WTC11 (cell line): ENCODE results near the gene POP5. TPM values are rescaled to one million over a fixed set of nuclear protein-coding genes. Genes with fewer than 3 reads are reported as not detected.

Experiments used
- ATAC-seq: fragments of 200-7000 bp; cut with Tn5 transposase; 2 replicates; pipeline ENCODE4 v1.10.0; 2021; ENCODE audit warnings: mild to moderate bottlenecking, moderate library complexity
- CTCF ChIA-PET: fragments of 300-600 bp; sonication (Branson Sonifier 250); formaldehyde crosslinking; loops from one replicate; lab custom pipeline; 2021; ENCODE audit warnings: antibody characterized with exemption; lab: Charles Lee
- POLR2A ChIA-PET: fragments of 350-600 bp; sonication (Branson Sonifier 250); formaldehyde crosslinking; loops from one replicate; lab custom pipeline; 2021; ENCODE audit warnings: antibody characterized with exemption; lab: Charles Lee
- DNase-seq: peaks from one replicate; pipeline ENCODE4 v3.0.0; 2021; ENCODE audit warnings: low spot score
- H3K27ac Mint-ChIP-seq: 2 replicates; pipeline ENCODE4 v1.8.0; 2021; ENCODE audit warnings: mixed read lengths
- H3K27me3 Mint-ChIP-seq: 2 replicates; pipeline ENCODE4 v1.8.0; 2021; ENCODE audit warnings: low read depth, mild to moderate bottlenecking, moderate library complexity, mixed read lengths
- H3K36me3 Mint-ChIP-seq: 2 replicates; pipeline ENCODE4 v1.8.0; 2021; ENCODE audit warnings: mixed read lengths
- H3K4me1 Mint-ChIP-seq: 2 replicates; pipeline ENCODE4 v1.8.0; 2022; ENCODE audit warnings: mixed read lengths
- H3K4me3 Mint-ChIP-seq: 2 replicates; pipeline ENCODE4 v1.8.0; 2021; ENCODE audit warnings: mild to moderate bottlenecking, moderate library complexity, mixed read lengths
- H3K9me3 Mint-ChIP-seq: 2 replicates; pipeline ENCODE4 v1.8.0; 2021; ENCODE audit warnings: mixed read lengths
- E2F5 ChIP-seq: sonication (generic); formaldehyde crosslinking; IDR thresholded peaks from 2 replicates; pipeline ENCODE4 v1.8.1; 2022; ENCODE audit warnings: mild to moderate bottlenecking, moderate library complexity, missing genetic modification reagents
- ERG ChIP-seq: fragments of 250-450 bp; sonication (Bioruptor Pico); IDR thresholded peaks from 2 replicates; pipeline ENCODE4 v1.8.0; 2021; ENCODE audit warnings: mild to moderate bottlenecking
- FOXP1 ChIP-seq: sonication (generic); formaldehyde crosslinking; IDR thresholded peaks from 2 replicates; pipeline ENCODE4 v1.8.0; 2022; ENCODE audit warnings: missing genetic modification reagents, mild to moderate bottlenecking, moderate library complexity, borderline replicate concordance
- HMGXB4 ChIP-seq: sonication (generic); formaldehyde crosslinking; IDR thresholded peaks from 2 replicates; pipeline ENCODE4 v1.8.1; 2023; ENCODE audit warnings: mild to moderate bottlenecking, moderate library complexity, missing genetic modification reagents
- KAT7 ChIP-seq: sonication (generic); formaldehyde crosslinking; IDR thresholded peaks from 2 replicates; pipeline ENCODE4 v1.8.1; 2023; ENCODE audit warnings: missing genetic modification reagents, mild to moderate bottlenecking, borderline replicate concordance
- NR3C1 ChIP-seq: sonication (generic); formaldehyde crosslinking; conservative IDR thresholded peaks from 2 replicates; pipeline ENCODE4 v1.8.1; 2023; ENCODE audit warnings: low read depth, mild to moderate bottlenecking, missing genetic modification reagents
- OVOL2 ChIP-seq: fragments of 250-450 bp; sonication (Bioruptor Pico); IDR thresholded peaks from 2 replicates; pipeline ENCODE4 v1.9.0; 2021; ENCODE audit warnings: mild to moderate bottlenecking, borderline replicate concordance
- RELA ChIP-seq: sonication (generic); formaldehyde crosslinking; IDR thresholded peaks from 2 replicates; pipeline ENCODE4 v1.8.1; 2022; ENCODE audit warnings: missing genetic modification reagents, mild to moderate bottlenecking, borderline replicate concordance
- STAT6 ChIP-seq: sonication (generic); formaldehyde crosslinking; conservative IDR thresholded peaks from 2 replicates; pipeline ENCODE4 v1.8.1; 2023; ENCODE audit warnings: mild to moderate bottlenecking, low read depth, missing genetic modification reagents, moderate library complexity
- TP53 ChIP-seq: sonication (generic); formaldehyde crosslinking; IDR thresholded peaks from 2 replicates; pipeline ENCODE4 v1.8.1; 2023; ENCODE audit warnings: mild to moderate bottlenecking, missing genetic modification reagents
- ZNF121 ChIP-seq: sonication (generic); formaldehyde crosslinking; IDR thresholded peaks from 2 replicates; pipeline ENCODE4 v1.8.0; 2023; ENCODE audit warnings: missing genetic modification reagents
- ZNF138 ChIP-seq: sonication (generic); formaldehyde crosslinking; conservative IDR thresholded peaks from 2 replicates; pipeline ENCODE4 v1.8.1; 2022; ENCODE audit warnings: mild to moderate bottlenecking, moderate library complexity, missing genetic modification reagents
- ZNF512 ChIP-seq: sonication (generic); formaldehyde crosslinking; IDR thresholded peaks from 2 replicates; pipeline ENCODE4 v1.8.1; 2022; ENCODE audit warnings: missing genetic modification reagents, borderline replicate concordance
- total RNA-seq: library from RNA; stranded (reverse); gene quantifications from 3 replicates; pipeline ENCODE4 v1.2.3, GENCODE V29; 2021

Gene POP5
- total RNA-seq, 1 experiment from 2014 or later: 54.7 TPM

GRCh38 chr12:120536064-120536791 lies 45.0 kb downstream of the POP5 start:
- Mint-ChIP-seq H3K4me3 (peak overlapping the region; percentile 90), H3K27me3 (no peaks in the 10 kb centered on the region), H3K27ac (peak overlapping the region; percentile 82), H3K36me3 (peaks cover 28% of the 10 kb centered on the region), H3K9me3 (no peaks in the 10 kb centered on the region), H3K4me1 (peaks cover 32% of the 10 kb centered on the region)
- POLR2A ChIA-PET: no interaction called here
- ATAC-seq (no peak), DNase-seq (no peak)
- CTCF ChIA-PET: interaction anchor here (0.6 kb wide), 1 partner anchor 347 kb away, joined by 4 read pairs; no protein-coding TSS in a partner anchor
- TF ChIP-seq ERG (CRISPR knock-in tag) (no peak), STAT6 (CRISPR knock-in tag) (no peak), ZNF121 (CRISPR knock-in tag) (peak; percentile 52; the same call in 1 of the 2 replicates)

- CTCF ChIA-PET: interaction anchor here (1.0 to 1.2 kb wide), 3 partner anchors 36 to 105 kb away, joined by 3 to 4 read pairs (median 3); no protein-coding TSS in a partner anchor
- DNase-seq (peak; percentile 64), ATAC-seq (peak; percentile 81)
- Mint-ChIP-seq H3K4me1 (peaks cover 34% of the 10 kb centered on the region), H3K4me3 (peak overlapping the region; percentile 90), H3K36me3 (peaks cover 20% of the 10 kb centered on the region), H3K9me3 (no peaks in the 10 kb centered on the region), H3K27ac (peak overlapping the region; percentile 84), H3K27me3 (no peaks in the 10 kb centered on the region)
- POLR2A ChIA-PET: interaction anchor here (1.4 kb wide), 1 partner anchor 39 kb away, joined by 7 read pairs; the partner anchor contains the start of gene DYNLL1
- no peak for TF ChIP-seq TP53 (CRISPR knock-in tag)
- TF ChIP-seq KAT7: peak; percentile 55; the same call in 1 of the 2 replicates
- no peak for TF ChIP-seq ZNF138 (CRISPR knock-in tag)
- TF ChIP-seq NR3C1 (CRISPR knock-in tag): no peak
- TF ChIP-seq FOXP1: peak; percentile 88; the same call in 1 of the 2 replicates
- no peak for TF ChIP-seq OVOL2 (CRISPR knock-in tag)
- TF ChIP-seq HMGXB4 (CRISPR knock-in tag): peak; percentile 81
- peak; percentile 72; the same call in 1 of the 2 replicates for TF ChIP-seq RELA (CRISPR knock-in tag)
- TF ChIP-seq E2F5 (CRISPR knock-in tag): 0 out of 2 replicates have a peak, but pooled peaks have one; percentile 52
- 0 out of 2 replicates have a peak, but pooled peaks have one; percentile 24 for TF ChIP-seq ZNF512 (CRISPR knock-in tag)
Measured at GRCh38 chr12:120534703-120535655, 46.2 kb downstream of the POP5 start.
